K562 (cell line): ENCODE data around the gene NDRG4. TPM values are rescaled to one million over a fixed set of nuclear protein-coding genes. Genes with fewer than 3 reads are reported as not detected.

Source experiments
- DPF2 ChIP-seq: fragments of 450-650 bp; IDR thresholded peaks from 2 replicates; pipeline ENCODE4 v1.6.1; 2016
- ELF1 ChIP-seq: fragments of 200-800 bp; sonication (Bioruptor generic); IDR thresholded peaks from 2 replicates; pipeline ENCODE4 v1.6.1; 2016; ENCODE audit warnings: missing genetic modification characterization, missing compliant biosample characterization
- FIP1L1 ChIP-seq: fragments of 200-400 bp; formaldehyde crosslinking; IDR thresholded peaks from 2 replicates; pipeline ENCODE4 v1.6.1; 2018; ENCODE audit warnings: mild to moderate bottlenecking, low read depth, low read length; ENCODE audit not compliant: poor library complexity, severe bottlenecking
- GABPB1 ChIP-seq: sonication (generic); formaldehyde crosslinking; IDR thresholded peaks from 2 replicates; pipeline ENCODE4 v1.8.0; 2022; ENCODE audit warnings: mild to moderate bottlenecking, missing genetic modification reagents
- HNRNPH1 ChIP-seq: fragments of 200-400 bp; formaldehyde crosslinking; optimal IDR thresholded peaks from 2 replicates; pipeline ENCODE3; 2017; ENCODE audit warnings: low read depth, mild to moderate bottlenecking, low read length, moderate library complexity
- KDM1A ChIP-seq, 2 experiments: fragments of 450-650 bp; IDR thresholded peaks; 2 replicates each; pipeline ENCODE4 v1.6.1; 2016; ENCODE audit warnings: mild to moderate bottlenecking in 2 of 2
- MAFK ChIP-seq: IDR thresholded peaks from 2 replicates; pipeline ENCODE4 v1.6.1; 2011; ENCODE audit warnings: low read length, improper control_type of control experiment
- POLR3A ChIP-seq: IDR thresholded peaks from 2 replicates; pipeline ENCODE4 v1.6.1; 2011; ENCODE audit warnings: borderline replicate concordance, mild to moderate bottlenecking, moderate library complexity; ENCODE audit not compliant: insufficient read length, insufficient read depth; ENCODE audit errors: extremely low read depth
- PYGO2 ChIP-seq: fragments of 450-650 bp; IDR thresholded peaks from 2 replicates; pipeline ENCODE4 v1.6.1; 2016; ENCODE audit warnings: mild to moderate bottlenecking, missing genetic modification characterization, moderate library complexity, missing compliant biosample characterization
- RAD21 ChIP-seq, 2 experiments: fragments of 250-450 bp in 1 of 2; fragments of 450-650 bp in 1 of 2; sonication (Bioruptor Pico) in 1 of 2; formaldehyde crosslinking in 1 of 2; IDR thresholded peaks in 1 of 2; conservative IDR thresholded peaks in 1 of 2; 2 replicates each; pipeline versions ENCODE4 v1.4.0 to v1.8.0; 2020 to 2022; ENCODE audit warnings: mild to moderate bottlenecking in 2 of 2, moderate library complexity in 1 of 2
- SP1 ChIP-seq: sonication (generic); formaldehyde crosslinking; IDR thresholded peaks from 2 replicates; pipeline ENCODE4 v1.8.1; 2022; ENCODE audit warnings: mild to moderate bottlenecking, missing genetic modification reagents
- SRSF3 ChIP-seq: fragments of 200-400 bp; formaldehyde crosslinking; IDR thresholded peaks from 2 replicates; pipeline ENCODE4 v1.6.1; 2016; ENCODE audit warnings: mild to moderate bottlenecking, low read length, moderate library complexity; ENCODE audit not compliant: insufficient read depth
- ZNF41 ChIP-seq: fragments of 250-450 bp; sonication (Bioruptor Pico); conservative IDR thresholded peaks from 2 replicates; pipeline ENCODE4 v1.4.0; 2020; ENCODE audit warnings: mild to moderate bottlenecking
- polyA plus RNA-seq, 8 experiments: library from polyadenylated mRNA; depleted of rRNA in 4 of 8; stranded (reverse) in 5 of 8; unstranded in 3 of 8; fragments of >200 nt; fragmentation: Nextera tagmentation in 2 of 8; fragmentation: Illumina TruSeq in 1 of 8; extraction: Ambion mirVana in 2 of 8; extraction: Trizol in 1 of 8; gene quantifications; 2 replicates each; pipeline versions ENCODE4 v1.2.1 to v1.2.3, GENCODE V29; 2011 to 2014; ENCODE audit warnings: inconsistent platforms in 1 of 8, missing spikeins in 1 of 8
- total RNA-seq, 7 experiments: library from RNA; depleted of rRNA in 6 of 7; stranded (reverse); fragments of >200 nt in 6 of 7; fragmentation: Illumina TruSeq in 2 of 7; extraction: Trizol in 2 of 7; gene quantifications; 2 replicates each; pipeline versions ENCODE4 v1.2.1 to v1.2.3, GENCODE V29; 2011 to 2021; ENCODE audit warnings: low replicate concordance in 1 of 7
- TF ChIP-seq, protein P1 (sequence below), 2 experiments: IDR thresholded peaks; 2 replicates each; pipeline ENCODE4 v1.6.1; 2011; ENCODE audit warnings: borderline replicate concordance in 1 of 2, control low read depth in 1 of 2, low read depth in 1 of 2, low read length in 1 of 2, mild to moderate bottlenecking in 1 of 2, mixed read lengths in 1 of 2, moderate library complexity in 1 of 2; ENCODE audit not compliant: insufficient read depth in 1 of 2, insufficient read length in 1 of 2, poor library complexity in 1 of 2, severe bottlenecking in 1 of 2; ENCODE audit errors: extremely low read depth in 1 of 2

NDRG4 gene
- total and polyA plus RNA-seq, 9 of the 15 experiments (the other 6 are each of a cell fraction or from before 2014, with no cell fraction given), result 0.06 to 0.95 (median 0.28) TPM

DNA sequence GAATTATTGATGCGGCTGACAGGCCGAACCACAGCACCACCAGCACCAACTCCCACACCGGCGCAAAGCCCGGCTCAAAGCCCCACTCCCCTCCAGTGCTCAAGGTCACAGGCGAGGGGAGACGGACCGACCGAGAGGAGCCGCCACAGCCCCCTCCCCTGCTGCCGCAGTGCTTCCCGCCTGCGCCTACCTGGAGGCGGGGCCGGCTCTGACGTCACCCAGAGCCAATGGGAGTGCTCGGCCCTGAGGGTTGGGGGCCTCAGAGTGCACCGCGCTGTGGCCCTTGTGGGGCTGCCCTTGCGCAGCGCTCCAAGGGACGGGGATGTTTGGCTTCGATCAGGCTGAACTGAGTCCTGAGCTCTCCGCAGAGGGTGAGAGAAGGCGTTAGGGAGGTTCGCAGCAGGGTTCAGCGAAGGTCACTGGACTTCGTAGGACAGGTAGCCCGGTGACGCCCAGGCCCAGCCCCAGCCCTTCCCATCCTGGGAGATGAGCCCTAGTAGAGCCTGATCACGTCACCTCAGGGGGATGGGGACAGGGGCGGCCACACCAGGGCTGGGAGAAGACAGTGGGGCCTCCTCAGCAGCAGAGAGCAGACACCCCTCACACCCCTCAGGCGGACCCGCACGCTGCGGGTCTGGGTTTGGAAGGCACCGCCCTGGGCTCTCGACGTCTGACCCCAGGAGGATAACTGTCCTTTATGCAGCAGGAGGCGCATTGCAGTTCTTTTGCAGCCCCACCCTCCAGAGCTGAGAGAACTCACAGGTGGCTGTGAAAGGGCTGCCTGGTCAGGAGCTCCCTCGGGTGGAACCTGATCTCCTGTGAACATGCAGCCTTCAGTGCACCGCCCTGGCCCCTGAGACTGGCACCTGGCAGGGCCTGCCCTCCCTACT lies 1.5 kb downstream of the NDRG4 start (continued):
- no peak for TF ChIP-seq GABPB1
- TF ChIP-seq DPF2, result no peak
- no peak for TF ChIP-seq MAFK
- no peak for TF ChIP-seq SRSF3
- TF ChIP-seq SP1 (CRISPR knock-in tag), result no peak
- no peak for TF ChIP-seq ZNF41 (CRISPR knock-in tag)
- no peak for TF ChIP-seq POLR3A
- peak; percentile 38 for TF ChIP-seq FIP1L1
- TF ChIP-seq RAD21 (CRISPR knock-in tag; conservative IDR thresholded peaks at IDR 0.05 in 1 of 2, IDR thresholded peaks at IDR 0.05 in 1 of 2), result no peak; a peak in 1 of 4 replicates
- TF ChIP-seq KDM1A (IDR thresholded peaks at IDR 0.05), result no peak
- no peak for TF ChIP-seq HNRNPH1
- no peak for TF ChIP-seq PYGO2 (tag)
- no peak for TF ChIP-seq ELF1 (tag)
- TF ChIP-seq, protein P1, sequence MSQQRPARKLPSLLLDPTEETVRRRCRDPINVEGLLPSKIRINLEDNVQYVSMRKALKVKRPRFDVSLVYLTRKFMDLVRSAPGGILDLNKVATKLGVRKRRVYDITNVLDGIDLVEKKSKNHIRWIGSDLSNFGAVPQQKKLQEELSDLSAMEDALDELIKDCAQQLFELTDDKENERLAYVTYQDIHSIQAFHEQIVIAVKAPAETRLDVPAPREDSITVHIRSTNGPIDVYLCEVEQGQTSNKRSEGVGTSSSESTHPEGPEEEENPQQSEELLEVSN (IDR thresholded peaks at IDR 0.05; ENCODE audit: borderline replicate concordance in 1 of 2, extremely low read depth in 1 of 2, insufficient read depth in 1 of 2, insufficient read length in 1 of 2, low read depth in 1 of 2, low read length in 1 of 2, poor library complexity in 1 of 2, severe bottlenecking in 1 of 2), result peak in 1 of 2 experiments; percentile 68
